KMS-11 (cell line): ENCODE results near the gene PGAP6.

ENCODE experiments used
- H2AFZ ChIP-seq: fragments of 200-600 bp; sonication (generic); 2 replicates; pipeline ENCODE4 v1.6.1; 2016; ENCODE audit warnings: antibody characterized with exemption, mixed run types, low read depth
- H3K27ac ChIP-seq: fragments of 200-600 bp; sonication (generic); 2 replicates; pipeline ENCODE4 v1.6.1; 2016; ENCODE audit warnings: mild to moderate bottlenecking, mixed run types
- H3K27me3 ChIP-seq: fragments of 200-600 bp; sonication (generic); 2 replicates; pipeline ENCODE4 v1.6.1; 2017; ENCODE audit warnings: mild to moderate bottlenecking, low read depth, mixed run types, moderate library complexity; ENCODE audit not compliant: insufficient read depth
- H3K36me3 ChIP-seq: fragments of 200-600 bp; sonication (generic); 2 replicates; pipeline ENCODE4 v1.6.1; 2017; ENCODE audit warnings: mild to moderate bottlenecking, mixed run types; ENCODE audit not compliant: insufficient read depth
- H3K4me1 ChIP-seq: fragments of 200-600 bp; sonication (generic); 2 replicates; pipeline ENCODE4 v1.6.1; 2016; ENCODE audit warnings: mild to moderate bottlenecking, low read depth, mixed run types; ENCODE audit not compliant: poor library complexity, severe bottlenecking
- H3K4me2 ChIP-seq: fragments of 200-600 bp; sonication (generic); 2 replicates; pipeline ENCODE4 v1.7.0; 2016; ENCODE audit warnings: mild to moderate bottlenecking, mixed run types
- H3K4me3 ChIP-seq: fragments of 200-600 bp; sonication (generic); IDR thresholded peaks from 2 replicates; pipeline ENCODE4 v1.6.1; 2017; ENCODE audit warnings: low read depth, low read length, mixed read lengths; ENCODE audit not compliant: insufficient read depth
- H3K79me2 ChIP-seq: fragments of 200-600 bp; sonication (generic); 2 replicates; pipeline ENCODE4 v1.6.1; 2016; ENCODE audit warnings: low read depth, mixed run types; ENCODE audit not compliant: insufficient read depth
- H3K9ac ChIP-seq: fragments of 200-600 bp; sonication (generic); 2 replicates; pipeline ENCODE4 v1.6.1; 2016; ENCODE audit warnings: mild to moderate bottlenecking, mixed run types
- H4K20me1 ChIP-seq: fragments of 200-600 bp; sonication (generic); 2 replicates; pipeline ENCODE4 v1.6.1; 2016; ENCODE audit warnings: mild to moderate bottlenecking, mixed run types; ENCODE audit not compliant: insufficient read depth
- CTCF ChIP-seq: fragments of 200-600 bp; sonication (generic); conservative IDR thresholded peaks from 2 replicates; pipeline ENCODE4 v1.6.1; 2017; ENCODE audit warnings: low read depth, mild to moderate bottlenecking, antibody characterized with exemption, low read length, moderate library complexity, mixed read lengths

Gene PGAP6

GRCh38 chr16:353404-354290 is 28.1 kb downstream of the PGAP6 start:
- Histone ChIP-seq H3K27ac (no peak overlapping the region), H3K4me3 (no peak overlapping the region), H3K4me2 (peak overlapping the region; percentile 72), H3K79me2 (peaks cover 22% of the 10 kb centered on the region; the same call in 1 of the 2 replicates), H3K27me3 (no peaks in the 10 kb centered on the region), H2AFZ (peak overlapping the region; percentile 87), H3K36me3 (no peaks in the 10 kb centered on the region), H4K20me1 (no peaks in the 10 kb centered on the region), H3K9ac (peak overlapping the region; percentile 10; the same call in 1 of the 2 replicates), H3K4me1 (peaks cover 21% of the 10 kb centered on the region)
- TF ChIP-seq CTCF = no peak

- H3K27me3 ChIP-seq = no peaks in the 10 kb centered on the region
- H3K4me1 ChIP-seq = peaks cover 21% of the 10 kb centered on the region
- H4K20me1 ChIP-seq = no peaks in the 10 kb centered on the region
- H3K4me3 ChIP-seq = no peak within 1 kb of the TSS
- peaks cover 31% of the 10 kb centered on the region; the same call in 1 of the 2 replicates for H3K79me2 ChIP-seq
- H3K27ac ChIP-seq = no peak within 1 kb of the TSS; the same call in 1 of the 2 replicates
- H3K9ac ChIP-seq = peak within 1 kb of the TSS; percentile 68
- no peaks in the 10 kb centered on the region for H3K36me3 ChIP-seq
- peak within 1 kb of the TSS; percentile 90 for H3K4me2 ChIP-seq
- TF ChIP-seq CTCF = no peak; the same call in 1 of the 2 replicates
- peak within 1 kb of the TSS; percentile 87 for H2AFZ ChIP-seq
Observed at GRCh38 chr16:352547-353403, 29.0 kb downstream of the PGAP6 start, which contains the start of gene AXIN1. Gene AXIN1 (minus strand): TSS chr16:352723. CDS start chr16:347025, 5,698 bp downstream.

GRCh38 chr16:351804-352520 is 29.8 kb downstream of the PGAP6 start:
- no peak for TF ChIP-seq CTCF
- Histone ChIP-seq H3K4me3 (no peak overlapping the region), H2AFZ (0 out of 2 replicates have a peak overlapping the region, but pooled peaks have one; percentile 51), H4K20me1 (no peaks in the 10 kb centered on the region), H3K36me3 (no peaks in the 10 kb centered on the region), H3K27me3 (no peaks in the 10 kb centered on the region), H3K4me2 (peak overlapping the region; percentile 90), H3K27ac (no peak overlapping the region; the same call in 1 of the 2 replicates), H3K4me1 (peaks cover 21% of the 10 kb centered on the region), H3K79me2 (peaks cover 36% of the 10 kb centered on the region; the same call in 1 of the 2 replicates), H3K9ac (peak overlapping the region; percentile 68)

GRCh38 chr16:350203-350602 is 31.6 kb downstream of the PGAP6 start:
- H3K36me3 ChIP-seq = no peaks in the 10 kb centered on the region
- H3K4me1 ChIP-seq = peaks cover 21% of the 10 kb centered on the region
- H3K4me2 ChIP-seq = no peak overlapping the region
- H3K79me2 ChIP-seq = peaks cover 41% of the 10 kb centered on the region; the same call in 1 of the 2 replicates
- H3K4me3 ChIP-seq = no peak overlapping the region
- no peaks in the 10 kb centered on the region for H3K27me3 ChIP-seq
- TF ChIP-seq CTCF = no peak
- no peaks in the 10 kb centered on the region for H4K20me1 ChIP-seq
- no peak overlapping the region for H3K27ac ChIP-seq
- no peak overlapping the region for H2AFZ ChIP-seq
- no peak overlapping the region for H3K9ac ChIP-seq
